SHP77 (cell line): ENCODE measurements around the gene PDZD7.

ENCODE experiments used
- DNase-seq, 2 experiments: peaks; one replicate each; lab custom pipeline; 2025; lab: John Stamatoyannopoulos, UW

PDZD7 gene

GRCh38 chr10:100966887-100967286, 64.0 kb downstream of the PDZD7 start:
- DNase-seq = no peak

- DNase-seq = no peak
These were observed 65.1 kb downstream of the PDZD7 start for GRCh38 chr10:100965820-100966219.

- no peak for DNase-seq
These were observed 67.1 kb downstream of the PDZD7 start for GRCh38 chr10:100963826-100964225.

DNA sequence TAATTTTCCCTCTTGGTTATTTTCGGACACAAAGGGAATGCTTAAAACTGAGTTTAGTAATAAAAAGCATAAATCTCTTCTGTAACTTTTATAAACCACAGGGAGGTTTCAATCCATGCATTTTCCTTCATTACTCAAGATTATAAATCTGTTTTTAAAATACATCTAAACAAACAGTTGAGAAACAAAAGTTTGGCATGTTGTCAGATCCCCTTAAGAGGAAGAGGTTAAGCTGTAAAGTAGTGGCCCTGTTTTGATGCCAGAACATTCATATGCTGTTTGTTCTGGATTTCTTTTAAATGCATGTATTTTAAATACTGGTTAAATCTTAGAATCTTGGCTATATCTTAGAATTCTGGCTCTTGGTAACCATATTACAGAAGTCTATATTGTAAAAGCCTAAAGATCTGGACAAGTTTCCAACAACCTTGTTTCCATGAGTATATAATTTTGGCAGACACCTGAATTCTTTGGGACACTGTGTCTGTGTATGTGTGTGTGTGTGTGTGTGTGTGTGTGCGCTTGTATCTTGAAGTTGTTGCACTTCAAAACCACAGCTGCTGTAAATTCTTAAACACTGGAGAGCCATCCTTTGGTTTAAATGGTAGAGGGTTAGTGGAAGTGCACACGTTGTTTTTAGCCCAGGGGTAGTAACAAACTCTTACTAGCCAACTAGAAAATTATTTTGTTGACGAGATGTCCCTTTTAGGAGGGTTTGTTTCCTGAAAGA, 68.4 kb downstream of the PDZD7 start:
- no peak for DNase-seq

DNA sequence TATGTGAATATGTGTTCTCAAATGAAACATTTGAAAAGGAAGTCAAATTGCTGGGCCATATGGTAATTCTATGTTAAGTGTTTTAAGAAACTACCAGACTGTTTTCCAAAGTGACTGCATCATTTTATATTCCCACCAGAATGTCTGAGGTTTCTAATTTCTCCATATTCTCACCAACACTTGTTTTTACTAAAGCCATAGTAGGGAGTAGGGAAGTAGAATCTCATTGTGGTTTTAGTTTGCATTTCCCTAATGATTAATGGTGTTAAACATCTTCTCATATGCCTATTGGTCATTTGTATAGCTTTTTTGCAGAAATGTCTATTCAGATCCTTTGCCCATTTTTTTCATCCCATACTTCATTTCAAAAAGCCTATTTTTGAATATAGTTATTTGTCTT, 70.7 kb downstream of the PDZD7 start:
- no peak for DNase-seq
